Tongue (tissue), 3 donors: ENCODE measurements around the gene ABHD14A. TPM values are rescaled to one million over a fixed set of nuclear protein-coding genes. Genes with fewer than 3 reads are reported as not detected.

Source experiments
- DNase-seq: peaks from one replicate; pipeline ENCODE4 v3.0.0-alpha.2; 2015
- small RNA-seq: library from RNA; depleted of rRNA; stranded (forward); fragments of <200 nt; gene quantifications from one replicate; pipeline ENCODE3, GENCODE V24; 2014; ENCODE audit warnings: low replicate concordance
- total RNA-seq: library from RNA; depleted of rRNA; stranded (reverse); fragments of >200 nt; gene quantifications from one replicate; pipeline ENCODE4 v1.2.3, GENCODE V29; 2014

ABHD14A gene
- total RNA-seq, 1 donor from 2014 or later, result 14.1 TPM

DNA sequence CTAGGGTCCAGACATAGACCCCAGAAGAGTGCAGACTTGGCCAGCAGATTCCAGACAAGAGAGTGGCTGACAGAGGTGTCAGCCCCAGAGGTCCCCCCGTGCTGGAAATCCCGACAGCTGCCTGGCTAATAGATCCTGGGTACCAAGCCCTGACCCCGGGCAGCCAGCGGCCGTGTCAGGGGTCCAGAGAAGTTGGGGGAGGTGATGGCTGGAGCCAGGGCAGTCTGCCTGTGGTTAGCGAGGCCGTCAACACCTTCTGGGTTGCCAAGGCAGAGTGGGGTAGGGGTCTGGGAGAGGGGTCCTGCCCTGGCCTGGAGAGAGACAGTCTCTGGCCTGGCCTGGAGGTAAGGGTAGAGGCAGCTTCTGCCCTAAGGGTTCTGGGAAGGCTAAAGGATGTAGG, 45.9 kb downstream of the ABHD14A start:
- DNase-seq, result no peak

DNA sequence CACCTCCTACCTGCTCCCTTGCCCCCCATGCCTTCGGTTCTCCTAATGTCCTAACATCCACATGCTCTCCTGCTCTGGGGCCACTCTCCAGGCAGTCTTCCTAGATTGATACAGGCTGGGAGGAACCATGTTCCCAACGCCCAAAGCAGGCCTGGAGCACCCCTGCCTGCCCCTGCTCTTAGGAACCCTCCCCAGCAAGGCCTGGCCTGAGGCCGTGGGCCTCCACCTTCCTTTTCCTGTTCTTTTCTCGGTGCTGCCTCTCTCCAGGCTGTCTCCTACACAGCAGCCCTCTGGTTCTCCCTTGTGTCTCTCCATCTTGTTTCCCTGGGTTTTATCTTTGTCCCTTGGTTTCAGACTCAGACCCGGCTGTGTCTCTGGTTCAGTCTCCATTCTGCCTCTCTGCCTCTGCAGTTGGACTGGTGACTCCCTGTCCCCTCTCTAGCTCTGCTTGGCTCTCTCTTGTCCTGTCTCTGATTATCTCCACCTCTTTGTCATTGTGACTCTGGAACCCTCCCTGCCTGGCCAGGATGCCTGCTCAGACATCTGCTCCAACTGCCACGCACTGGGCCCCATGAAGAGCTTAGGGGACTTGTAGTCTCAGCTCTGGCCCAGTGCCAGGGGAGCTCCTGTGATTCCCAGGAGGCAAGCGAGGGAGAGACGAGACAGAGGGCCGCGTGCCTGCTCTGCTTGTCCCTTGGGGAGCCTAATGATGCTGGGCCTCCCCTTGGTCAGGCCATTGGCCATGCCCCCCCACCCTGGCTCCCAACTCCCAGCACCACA, 46.8 kb downstream of the ABHD14A start:
- peak; percentile 77 for DNase-seq

- no peak for DNase-seq
Measured at GRCh38 chr3:52022323-52023100, 47.6 kb downstream of the ABHD14A start.

- no peak for DNase-seq
Measured at GRCh38 chr3:52023101-52023770, 48.4 kb downstream of the ABHD14A start.

- no peak for DNase-seq
Measured at GRCh38 chr3:52023860-52024764, 49.2 kb downstream of the ABHD14A start.

GRCh38 chr3:52024765-52025452, 50.0 kb downstream of the ABHD14A start:
- no peak for DNase-seq

- DNase-seq, result no peak
Measured at GRCh38 chr3:52025453-52025852, 50.6 kb downstream of the ABHD14A start.

GRCh38 chr3:52026041-52026440, 51.2 kb downstream of the ABHD14A start:
- peak; percentile 92 for DNase-seq

DNA sequence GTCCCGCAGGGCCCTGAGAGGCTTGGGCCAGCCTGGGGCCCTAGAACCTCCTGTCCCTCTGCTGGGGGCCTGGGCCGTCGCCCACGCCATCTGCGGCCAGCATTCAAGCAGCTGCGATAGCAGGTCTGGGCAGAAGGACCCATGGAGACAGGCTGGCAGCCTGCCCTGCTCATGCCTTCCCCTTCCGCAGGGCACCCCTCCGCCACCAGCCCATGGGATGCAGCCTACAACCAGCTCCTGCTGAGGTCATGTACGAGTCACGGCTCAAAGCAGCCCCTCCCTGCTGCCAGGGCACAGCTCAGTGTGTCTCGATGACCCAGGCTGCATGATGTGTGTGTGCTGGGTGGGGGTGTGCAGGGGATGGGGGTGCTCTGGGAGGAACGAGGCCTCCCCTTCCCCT, 53.7 kb downstream of the ABHD14A start:
- peak; percentile 62 for DNase-seq

GRCh38 chr3:52029053-52029452, 54.2 kb downstream of the ABHD14A start:
- no peak for DNase-seq

GRCh38 chr3:52029535-52029934, 54.7 kb downstream of the ABHD14A start:
- no peak for DNase-seq

Small RNA genes within 50 kb of the gene (small RNA-seq; reads per million reads assigned to genes)
- not detected for gene AC115284.1

Other genes with a start within 250 kb of the ABHD14A start
- gene IQCF6, start 195.8 kb upstream of the ABHD14A start, total RNA-seq, result not detected
- gene IQCF2, start 113.4 kb upstream of the ABHD14A start, total RNA-seq, result not detected
- gene IQCF5, start 99.5 kb upstream of the ABHD14A start, total RNA-seq, result not detected
- gene IQCF1, start 71.7 kb upstream of the ABHD14A start, total RNA-seq, result not detected
- 9.3 TPM for gene RRP9, start 33.2 kb upstream of the ABHD14A start, total RNA-seq
- 4.5 TPM for gene PARP3, start 32.7 kb upstream of the ABHD14A start, total RNA-seq
- 0.41 TPM for gene GPR62, start 19.7 kb upstream of the ABHD14A start, total RNA-seq
- gene PCBP4, start 7.6 kb upstream of the ABHD14A start, total RNA-seq, result 58.0 TPM
- 8.7 TPM for gene ABHD14B, start 1.0 kb upstream of the ABHD14A start, total RNA-seq
- 16.8 TPM for gene ACY1, start 8.5 kb downstream of the ABHD14A start, total RNA-seq
- gene RPL29, start 20.8 kb downstream of the ABHD14A start, total RNA-seq, result 1,069 TPM
- gene DUSP7, start 81.5 kb downstream of the ABHD14A start, total RNA-seq, result 18.5 TPM
- gene POC1A, start 179.4 kb downstream of the ABHD14A start, total RNA-seq, result 4.5 TPM
- gene ALAS1, start 223.1 kb downstream of the ABHD14A start, total RNA-seq, result 40.7 TPM